Keratinocyte (primary cell): ENCODE results near the gene KCNJ9. TPM values are rescaled to one million over a fixed set of nuclear protein-coding genes. Genes with fewer than 3 reads are reported as not detected.

Source experiments
- DNase-seq: peaks from one replicate; pipeline ENCODE4 v3.0.0-alpha.2; 2011; ENCODE audit warnings: low read depth, missing footprints, low spot score
- FAIRE-seq: peaks from 2 replicates; lab custom pipeline; 2011; peaks lifted over from hg19 to GRCh38; lab: Jason Lieb, UNC
- H2AFZ ChIP-seq: 2 replicates; pipeline ENCODE4 v1.6.0; 2012; ENCODE audit warnings: low read length, control low read depth, inconsistent platforms; ENCODE audit not compliant: control insufficient read depth
- H3K27ac ChIP-seq: 2 replicates; pipeline ENCODE4 v1.5.1; 2011; ENCODE audit warnings: low read length; ENCODE audit not compliant: control insufficient read depth, insufficient read depth
- H3K27me3 ChIP-seq: 3 replicates; pipeline ENCODE4 v1.6.0; 2011; ENCODE audit warnings: low read length; ENCODE audit not compliant: control insufficient read depth, insufficient read depth; ENCODE audit errors: extremely low read depth
- H3K36me3 ChIP-seq, 2 experiments: 2 replicates in 1 of 2; 3 replicates in 1 of 2; pipeline ENCODE4 v1.5.1; 2011; ENCODE audit warnings: low read length in 2 of 2, mild to moderate bottlenecking in 1 of 2; ENCODE audit not compliant: control insufficient read depth in 2 of 2, insufficient read depth in 2 of 2; ENCODE audit errors: extremely low read depth in 1 of 2
- H3K4me1 ChIP-seq: 3 replicates; pipeline ENCODE4 v1.5.1; 2011; ENCODE audit warnings: low read length; ENCODE audit not compliant: control insufficient read depth, insufficient read depth; ENCODE audit errors: extremely low read depth
- H3K4me2 ChIP-seq: 3 replicates; pipeline ENCODE4 v1.6.0; 2011; ENCODE audit warnings: low read depth, low read length; ENCODE audit not compliant: control insufficient read depth, insufficient read depth; ENCODE audit errors: extremely low read depth
- H3K4me3 ChIP-seq, 3 experiments: fragments of 200-600 bp in 1 of 3; sonication (generic) in 1 of 3; 2 replicates in 2 of 3; 3 replicates in 1 of 3; pipeline ENCODE4 v1.5.1; 2011 to 2016; ENCODE audit warnings: low read length in 3 of 3, mild to moderate bottlenecking in 3 of 3, control low read depth in 2 of 3, inconsistent platforms in 1 of 3, low read depth in 1 of 3, mixed read lengths in 1 of 3, mixed run types in 1 of 3, moderate library complexity in 1 of 3; ENCODE audit not compliant: control insufficient read depth in 2 of 3, insufficient read depth in 2 of 3; ENCODE audit errors: extremely low read depth in 1 of 3
- H3K79me2 ChIP-seq: 2 replicates; pipeline ENCODE4 v1.6.0; 2012; ENCODE audit warnings: low read length; ENCODE audit not compliant: control insufficient read depth, insufficient read depth
- H3K9ac ChIP-seq: 3 replicates; pipeline ENCODE4 v1.6.0; 2011; ENCODE audit warnings: low read length; ENCODE audit not compliant: control insufficient read depth, insufficient read depth; ENCODE audit errors: extremely low read depth
- H3K9me1 ChIP-seq: 3 replicates; pipeline ENCODE4 v1.6.0; 2011; ENCODE audit warnings: low read length; ENCODE audit not compliant: control insufficient read depth, insufficient read depth; ENCODE audit errors: extremely low read depth
- H3K9me3 ChIP-seq: 2 replicates; pipeline ENCODE4 v1.5.1; 2012; ENCODE audit warnings: low read depth, low read length; ENCODE audit not compliant: control insufficient read depth
- H4K20me1 ChIP-seq: 3 replicates; pipeline ENCODE4 v1.6.0; 2011; ENCODE audit warnings: low read length; ENCODE audit not compliant: control insufficient read depth, insufficient read depth; ENCODE audit errors: extremely low read depth
- EZH2 ChIP-seq: IDR thresholded peaks from one replicate; pipeline ENCODE4 v1.6.1; 2012; ENCODE audit warnings: inconsistent platforms, mild to moderate bottlenecking, low read length, moderate library complexity
- dilution Hi-C: fragments of 300-500 bp; cut with MboI; formaldehyde crosslinking; loops from one replicate; pipeline ENCODE4 v1.7.0; 2020; ENCODE audit warnings: low sequenced_read_pairs; ENCODE audit not compliant: extremely low pct_ligation_motif_present
- polyA plus RNA-seq, 5 experiments: library from polyadenylated mRNA; depleted of rRNA in 3 of 5; stranded (reverse) in 3 of 5; stranded (forward) in 1 of 5; unstranded in 1 of 5; fragments of >200 nt; gene quantifications; 1 replicate in 1 of 5; 2 replicates in 3 of 5; 3 replicates in 1 of 5; pipeline versions ENCODE4 v1.2.1 to v1.2.3, GENCODE V29; 2011 to 2012; ENCODE audit warnings: missing spikeins in 2 of 5, low read depth in 1 of 5, low replicate concordance in 1 of 5
- TF ChIP-seq, protein P1 (sequence below), 3 experiments: IDR thresholded peaks in 1 of 3; conservative IDR thresholded peaks in 1 of 3; optimal IDR thresholded peaks in 1 of 3; 2 replicates in 2 of 3; 3 replicates in 1 of 3; pipeline versions ENCODE3 to v1.5.1; 2011; ENCODE audit warnings: low read length in 3 of 3, mild to moderate bottlenecking in 3 of 3, moderate library complexity in 2 of 3, control low read depth in 1 of 3, inconsistent platforms in 1 of 3; ENCODE audit not compliant: insufficient read depth in 2 of 3; ENCODE audit errors: extremely low read depth in 1 of 3

KCNJ9 gene
- polyA plus RNA-seq, 1 donor (not counting 4 experiments of a cell fraction or from before 2014, with no cell fraction given): not detected

DNA sequence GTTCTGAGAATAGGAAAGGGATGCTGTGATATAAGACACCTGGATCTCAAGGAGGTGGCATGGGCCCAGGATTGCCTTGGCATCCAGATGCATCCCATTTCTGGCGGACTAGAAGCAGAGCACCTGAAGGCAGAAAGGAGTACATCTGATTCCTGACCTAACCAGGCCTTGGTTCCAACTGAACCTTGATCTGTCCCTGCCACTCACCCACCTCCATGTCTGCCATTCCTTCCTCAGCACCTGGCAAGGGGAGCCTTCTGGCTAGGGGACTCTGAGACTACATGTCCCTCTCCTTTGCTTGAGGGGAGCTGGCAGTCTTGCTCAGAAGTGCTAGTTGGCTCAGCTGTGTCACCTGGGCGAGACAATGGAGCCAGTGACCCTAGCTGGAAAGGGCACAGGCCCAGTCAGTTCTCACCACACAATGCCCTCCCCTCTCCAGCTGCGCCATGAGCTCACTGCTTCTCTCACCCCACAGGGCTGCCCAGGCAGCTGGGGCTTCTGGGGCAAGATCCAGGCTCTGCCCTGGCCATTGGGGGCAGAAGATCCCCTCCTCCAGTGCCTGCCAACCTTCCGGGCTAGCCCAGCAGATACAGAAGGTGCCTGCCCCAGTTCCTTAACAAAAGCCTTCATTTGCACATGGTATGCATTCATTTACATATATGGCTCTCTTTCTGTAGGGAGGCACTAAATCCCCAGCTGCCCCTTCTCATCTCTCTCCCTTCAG lies 14.2 kb downstream of the KCNJ9 start:
- Histone ChIP-seq H3K4me2 (no peak overlapping the region), H3K27ac (no peak overlapping the region), H3K27me3 (no peaks in the 10 kb centered on the region), H3K79me2 (peaks cover 9% of the 10 kb centered on the region), H3K9me1 (peaks cover 3% of the 10 kb centered on the region), H4K20me1 (no peaks in the 10 kb centered on the region), H2AFZ (no peak overlapping the region), H3K9ac (no peak overlapping the region), H3K36me3 (peaks cover 8 to 18% of the 10 kb centered on the region in 2 experiments), H3K9me3 (no peaks in the 10 kb centered on the region), H3K4me1 (peaks cover 17% of the 10 kb centered on the region), H3K4me3 (no peak overlapping the region)
- dilution Hi-C loops: no loop called here
- TF ChIP-seq, protein P1, sequence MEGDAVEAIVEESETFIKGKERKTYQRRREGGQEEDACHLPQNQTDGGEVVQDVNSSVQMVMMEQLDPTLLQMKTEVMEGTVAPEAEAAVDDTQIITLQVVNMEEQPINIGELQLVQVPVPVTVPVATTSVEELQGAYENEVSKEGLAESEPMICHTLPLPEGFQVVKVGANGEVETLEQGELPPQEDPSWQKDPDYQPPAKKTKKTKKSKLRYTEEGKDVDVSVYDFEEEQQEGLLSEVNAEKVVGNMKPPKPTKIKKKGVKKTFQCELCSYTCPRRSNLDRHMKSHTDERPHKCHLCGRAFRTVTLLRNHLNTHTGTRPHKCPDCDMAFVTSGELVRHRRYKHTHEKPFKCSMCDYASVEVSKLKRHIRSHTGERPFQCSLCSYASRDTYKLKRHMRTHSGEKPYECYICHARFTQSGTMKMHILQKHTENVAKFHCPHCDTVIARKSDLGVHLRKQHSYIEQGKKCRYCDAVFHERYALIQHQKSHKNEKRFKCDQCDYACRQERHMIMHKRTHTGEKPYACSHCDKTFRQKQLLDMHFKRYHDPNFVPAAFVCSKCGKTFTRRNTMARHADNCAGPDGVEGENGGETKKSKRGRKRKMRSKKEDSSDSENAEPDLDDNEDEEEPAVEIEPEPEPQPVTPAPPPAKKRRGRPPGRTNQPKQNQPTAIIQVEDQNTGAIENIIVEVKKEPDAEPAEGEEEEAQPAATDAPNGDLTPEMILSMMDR (optimal IDR thresholded peaks at IDR 0.05 in 1 of 3, IDR thresholded peaks at IDR 0.05 in 1 of 3, conservative IDR thresholded peaks at IDR 0.05 in 1 of 3; ENCODE audit: extremely low read depth in 1 of 3, insufficient read depth in 2 of 3, low read length in 3 of 3): no peak
- TF ChIP-seq EZH2: no peak
- DNase-seq (no peak), FAIRE-seq (no peak)

DNA sequence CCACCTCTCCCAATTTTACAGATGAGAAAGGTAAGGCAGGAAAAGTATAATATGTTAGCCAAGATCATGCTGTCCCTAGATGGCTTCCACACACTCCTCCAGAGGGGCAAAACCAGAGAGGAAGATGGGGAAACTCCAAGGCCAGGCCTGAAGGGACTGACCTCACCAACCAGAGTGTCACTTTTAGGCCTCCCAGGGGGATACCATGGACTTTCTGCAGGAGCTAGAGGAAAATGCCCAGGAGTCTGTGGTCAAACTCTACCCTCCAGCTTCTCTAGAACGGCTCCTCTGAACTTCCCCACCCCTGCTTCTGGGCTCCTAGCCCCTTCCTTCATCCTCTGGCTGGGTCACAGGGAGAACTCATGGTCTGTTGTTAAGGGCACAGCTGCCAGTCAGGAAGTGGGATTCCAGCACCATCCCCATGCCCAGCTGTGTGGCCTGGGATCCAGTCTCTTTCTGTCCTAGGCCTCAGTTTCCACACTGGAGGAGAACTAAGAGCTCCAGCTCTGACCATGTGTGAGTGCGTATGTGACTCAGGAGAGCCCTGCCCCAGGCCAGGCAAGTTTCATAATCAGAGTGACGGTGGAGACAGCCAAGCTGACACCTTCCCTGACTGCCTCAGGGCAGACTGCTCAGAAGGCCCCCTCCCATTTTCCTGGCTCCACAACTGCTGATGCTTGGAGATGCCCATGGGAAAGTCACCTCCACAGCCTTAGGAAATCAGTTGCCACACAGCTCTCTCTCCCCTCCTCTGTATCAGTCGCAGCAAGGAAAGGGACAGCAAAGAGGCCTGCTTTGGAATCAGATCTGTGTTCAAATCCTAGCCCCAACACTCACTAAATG lies 15.2 kb downstream of the KCNJ9 start:
- Histone ChIP-seq H3K27ac (peak overlapping the region; percentile 34), H3K4me2 (peak overlapping the region; percentile 88), H2AFZ (no peak overlapping the region), H3K4me3 (no peak overlapping the region), H3K9ac (peak overlapping the region; percentile 79), H3K9me3 (no peaks in the 10 kb centered on the region), H3K4me1 (peaks cover 24% of the 10 kb centered on the region), H4K20me1 (no peaks in the 10 kb centered on the region), H3K79me2 (peaks cover 9% of the 10 kb centered on the region), H3K27me3 (no peaks in the 10 kb centered on the region), H3K9me1 (peaks cover 3% of the 10 kb centered on the region), H3K36me3 (peaks cover 7 to 15% of the 10 kb centered on the region in 2 experiments)
- dilution Hi-C loops: no loop called here
- peak; percentile 57 for FAIRE-seq
- DNase-seq: peak; percentile 59
- TF ChIP-seq EZH2: no peak
- TF ChIP-seq, protein P1 (optimal IDR thresholded peaks at IDR 0.05 in 1 of 3, IDR thresholded peaks at IDR 0.05 in 1 of 3, conservative IDR thresholded peaks at IDR 0.05 in 1 of 3; ENCODE audit: extremely low read depth in 1 of 3, insufficient read depth in 2 of 3, low read length in 3 of 3): no peak
